Activated CD4-positive, alpha-beta T cell treated with anti-CD3 and anti-CD28 coated beads for 4 hours (primary cell): ENCODE data around the gene CMSS1.
"Not testable (repeated sequence)": the region's sequence is repeated elsewhere in the genome, so short reads cannot be mapped to it uniquely, and the experiment has no call there.

ENCODE experiments used
- DNase-seq, 2 donors: peaks; one replicate each; pipeline ENCODE4 v3.0.0-alpha.2; 2020

CMSS1 gene

GRCh38 chr3:100033184-100033583 is 215.5 kb downstream of the CMSS1 start:
- DNase-seq = no peak

GRCh38 chr3:100033903-100034471 is 216.3 kb downstream of the CMSS1 start:
- no peak for DNase-seq

GRCh38 chr3:100039075-100039474 is 221.4 kb downstream of the CMSS1 start:
- no peak for DNase-seq

GRCh38 chr3:100040451-100041225 is 223.0 kb downstream of the CMSS1 start:
- DNase-seq = no peak

GRCh38 chr3:100041328-100041749 is 223.7 kb downstream of the CMSS1 start:
- no peak for DNase-seq

GRCh38 chr3:100042166-100042981 is 224.7 kb downstream of the CMSS1 start:
- DNase-seq = no peak

GRCh38 chr3:100043271-100043670 is 225.6 kb downstream of the CMSS1 start:
- no peak for DNase-seq

- DNase-seq = no peak
Measured at GRCh38 chr3:100044369-100044768, 226.7 kb downstream of the CMSS1 start.

- DNase-seq = no peak
Measured at GRCh38 chr3:100045696-100046095, 228.0 kb downstream of the CMSS1 start.

GRCh38 chr3:100046986-100047385 is 229.3 kb downstream of the CMSS1 start:
- no peak for DNase-seq

- no peak for DNase-seq
Measured at GRCh38 chr3:100047455-100048141, 229.9 kb downstream of the CMSS1 start.

- DNase-seq = no peak
Measured at GRCh38 chr3:100048248-100048647, 230.6 kb downstream of the CMSS1 start.

GRCh38 chr3:100051513-100051912 is 233.9 kb downstream of the CMSS1 start:
- DNase-seq = not testable (repeated sequence)

- DNase-seq = no peak
Measured at GRCh38 chr3:100053951-100054620, 236.4 kb downstream of the CMSS1 start.

- no peak for DNase-seq
Measured at GRCh38 chr3:100057716-100058575, 240.3 kb downstream of the CMSS1 start.

- DNase-seq = no peak
Measured at GRCh38 chr3:100059472-100059871, 241.8 kb downstream of the CMSS1 start.

GRCh38 chr3:100060685-100061484 is 243.2 kb downstream of the CMSS1 start:
- no peak for DNase-seq

GRCh38 chr3:100062665-100063064 is 245.0 kb downstream of the CMSS1 start:
- no peak for DNase-seq

- DNase-seq = no peak
Measured at GRCh38 chr3:100063929-100064461, 246.3 kb downstream of the CMSS1 start.

- DNase-seq = no peak
Measured at GRCh38 chr3:100067589-100067988, 249.9 kb downstream of the CMSS1 start.
